Osteoblast (primary cell): Measurements from ENCODE around the gene PFDN1. TPM values are rescaled to one million over a fixed set of nuclear protein-coding genes. Genes with fewer than 3 reads are reported as not detected.

Experiments used
- DNase-seq: peaks from one replicate; pipeline ENCODE4 v3.0.0; 2011; ENCODE audit warnings: low spot score, mixed read lengths; ENCODE audit not compliant: insufficient read length; ENCODE audit errors: missing footprints
- H2AFZ ChIP-seq: 2 replicates; pipeline ENCODE4 v1.6.0; 2011; ENCODE audit warnings: mild to moderate bottlenecking, low read length
- H3K27ac ChIP-seq: 2 replicates; pipeline ENCODE4 v1.5.1; 2011; ENCODE audit warnings: mild to moderate bottlenecking, low read depth, low read length, moderate library complexity
- H3K27me3 ChIP-seq: 2 replicates; pipeline ENCODE4 v1.6.0; 2012; ENCODE audit warnings: mild to moderate bottlenecking, control low read depth, inconsistent platforms, low read length, moderate library complexity; ENCODE audit not compliant: insufficient read depth
- H3K36me3 ChIP-seq: 2 replicates; pipeline ENCODE4 v1.5.1; 2011; ENCODE audit warnings: mild to moderate bottlenecking, low read length, control low read depth, moderate library complexity; ENCODE audit not compliant: insufficient read depth
- H3K4me1 ChIP-seq: 2 replicates; pipeline ENCODE4 v1.5.1; 2011; ENCODE audit warnings: mild to moderate bottlenecking, low read length, control low read depth, moderate library complexity; ENCODE audit not compliant: insufficient read depth
- H3K4me2 ChIP-seq: 2 replicates; pipeline ENCODE4 v1.6.0; 2011; ENCODE audit warnings: mild to moderate bottlenecking, low read length; ENCODE audit not compliant: insufficient read depth
- H3K4me3 ChIP-seq: fragments of 200-600 bp; sonication (generic); 3 replicates; pipeline ENCODE4 v1.5.1; 2012; ENCODE audit warnings: mild to moderate bottlenecking, low read length, inconsistent platforms; ENCODE audit not compliant: insufficient read depth
- H3K79me2 ChIP-seq: 2 replicates; pipeline ENCODE4 v1.6.0; 2012; ENCODE audit warnings: mild to moderate bottlenecking, low read length, control low read depth, inconsistent platforms; ENCODE audit not compliant: insufficient read depth
- H3K9me3 ChIP-seq: 2 replicates; pipeline ENCODE4 v1.5.1; 2011; ENCODE audit warnings: low read depth, low read length, control low read depth
- H4K20me1 ChIP-seq: 2 replicates; pipeline ENCODE4 v1.6.0; 2012; ENCODE audit warnings: mild to moderate bottlenecking, low read length, control low read depth; ENCODE audit not compliant: insufficient read depth
- CTCF ChIP-seq: IDR thresholded peaks from 2 replicates; pipeline ENCODE4 v1.5.1; 2011; ENCODE audit warnings: mild to moderate bottlenecking, low read depth, low read length, moderate library complexity; ENCODE audit errors: extremely low read depth
- total RNA-seq: library from RNA; depleted of rRNA; stranded (reverse); fragments of >200 nt; gene quantifications from 2 replicates; pipeline ENCODE4 v1.2.3, GENCODE V29; 2012

PFDN1 gene
- total RNA-seq, 1 donor, result 65.9 TPM

- H3K9me3 ChIP-seq, result no peaks in the 10 kb centered on the region
- H3K4me3 ChIP-seq, result no peak overlapping the region
- H3K36me3 ChIP-seq, result no peaks in the 10 kb centered on the region
- TF ChIP-seq CTCF, result peak; percentile 18
- H3K4me2 ChIP-seq, result no peak overlapping the region
- H3K27ac ChIP-seq, result no peak overlapping the region
- H3K79me2 ChIP-seq, result peaks cover 18% of the 10 kb centered on the region
- no peak overlapping the region for H2AFZ ChIP-seq
- peaks cover 18% of the 10 kb centered on the region for H3K4me1 ChIP-seq
- DNase-seq, result no peak
- H3K27me3 ChIP-seq, result no peaks in the 10 kb centered on the region
- no peaks in the 10 kb centered on the region for H4K20me1 ChIP-seq
These were observed 75.9 kb downstream of the PFDN1 start for GRCh38 chr5:140227046-140227445.

GRCh38 chr5:140225396-140225795 is 77.5 kb downstream of the PFDN1 start:
- H3K4me1 ChIP-seq, result peaks cover 33% of the 10 kb centered on the region

GRCh38 chr5:140224658-140225057 is 78.2 kb downstream of the PFDN1 start:
- Histone ChIP-seq H3K36me3 (no peaks in the 10 kb centered on the region), H3K27me3 (no peaks in the 10 kb centered on the region), H3K79me2 (peaks cover 18% of the 10 kb centered on the region), H3K4me3 (no peak overlapping the region), H4K20me1 (peaks cover 8% of the 10 kb centered on the region), H2AFZ (no peak overlapping the region), H3K27ac (no peak overlapping the region), H3K4me1 (peaks cover 41% of the 10 kb centered on the region), H3K9me3 (no peaks in the 10 kb centered on the region), H3K4me2 (no peak overlapping the region)
- DNase-seq, result peak; percentile 39
- no peak for TF ChIP-seq CTCF

More at GRCh38 chr5:140225396-140225795, 77.5 kb downstream of the PFDN1 start:
- Histone ChIP-seq H2AFZ (no peak overlapping the region), H3K36me3 (no peaks in the 10 kb centered on the region), H3K9me3 (no peaks in the 10 kb centered on the region), H4K20me1 (peaks cover 5% of the 10 kb centered on the region), H3K79me2 (peaks cover 18% of the 10 kb centered on the region), H3K27me3 (no peaks in the 10 kb centered on the region), H3K4me3 (no peak overlapping the region), H3K27ac (no peak overlapping the region), H3K4me2 (no peak overlapping the region)
- TF ChIP-seq CTCF, result no peak
- no peak for DNase-seq

- Histone ChIP-seq H4K20me1 (peaks cover 8% of the 10 kb centered on the region), H3K4me3 (no peak overlapping the region), H3K36me3 (no peaks in the 10 kb centered on the region), H3K27ac (no peak overlapping the region), H3K9me3 (no peaks in the 10 kb centered on the region), H3K27me3 (no peaks in the 10 kb centered on the region), H3K79me2 (peaks cover 25% of the 10 kb centered on the region), H3K4me1 (peaks cover 43% of the 10 kb centered on the region), H3K4me2 (no peak overlapping the region), H2AFZ (no peak overlapping the region)
- TF ChIP-seq CTCF, result no peak
- DNase-seq, result peak; percentile 50
These were observed 79.3 kb downstream of the PFDN1 start for GRCh38 chr5:140223567-140223966.
